ENCODE results near the gene QPRT.
"Not testable (repeated sequence)": the region's sequence is repeated elsewhere in the genome, so short reads cannot be mapped to it uniquely, and the experiment has no call there.

The QPRT gene

DNA sequence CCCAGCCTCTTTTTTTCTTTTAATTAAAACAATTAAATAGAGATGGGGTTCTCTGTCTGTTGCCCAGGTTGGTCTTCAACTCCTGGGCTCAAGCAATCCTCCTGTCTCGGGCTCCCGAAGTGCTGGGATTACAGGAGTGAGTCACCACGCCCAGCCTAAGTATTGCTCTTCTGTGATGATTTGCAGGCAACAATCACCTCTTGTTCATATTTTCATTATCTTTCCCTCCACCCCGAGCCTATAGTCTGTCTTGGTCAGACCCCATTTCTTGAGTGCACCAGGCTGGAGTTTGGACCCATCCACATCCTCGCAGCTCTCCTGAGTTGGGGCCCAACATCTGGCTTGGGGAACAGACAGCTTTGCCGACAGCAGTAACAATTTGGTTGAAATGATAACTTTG lies 20.3 kb upstream of the QPRT start:
- no peak for DNase-seq

DNA sequence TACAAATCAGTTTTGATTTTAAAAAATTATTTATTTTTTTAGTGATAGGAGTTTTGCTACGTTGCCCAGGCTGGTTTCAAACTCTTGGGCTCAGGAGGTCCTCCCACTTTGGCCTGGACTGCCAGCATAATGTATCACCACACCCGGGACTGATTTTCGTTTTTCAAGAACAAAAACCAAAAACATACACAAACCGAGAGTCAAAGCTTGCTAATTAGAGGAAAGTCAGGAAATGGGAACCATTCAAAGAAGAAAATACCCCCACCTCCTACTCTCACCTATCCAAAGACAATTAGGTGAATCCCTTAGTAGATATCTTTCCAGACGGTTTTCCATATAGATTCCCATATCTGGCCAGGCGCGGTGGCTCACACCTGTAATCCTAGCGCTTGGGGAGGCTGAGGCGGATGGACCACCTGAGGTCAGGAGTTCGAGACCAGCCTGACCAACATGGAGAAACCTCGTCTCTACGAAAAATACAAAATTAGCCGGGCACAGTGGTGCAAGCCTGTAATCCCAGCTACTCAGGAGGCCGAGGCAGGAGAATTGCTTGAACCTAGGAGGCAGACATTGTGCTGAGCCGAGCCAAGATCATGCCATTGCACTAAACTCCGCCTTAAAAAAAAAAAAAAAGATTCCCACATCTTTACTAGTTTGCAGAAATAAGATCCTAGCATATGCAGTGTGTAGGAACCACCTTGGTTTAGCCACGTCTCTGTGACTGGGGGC lies 16.8 kb upstream of the QPRT start:
- no peak for DNase-seq

DNA sequence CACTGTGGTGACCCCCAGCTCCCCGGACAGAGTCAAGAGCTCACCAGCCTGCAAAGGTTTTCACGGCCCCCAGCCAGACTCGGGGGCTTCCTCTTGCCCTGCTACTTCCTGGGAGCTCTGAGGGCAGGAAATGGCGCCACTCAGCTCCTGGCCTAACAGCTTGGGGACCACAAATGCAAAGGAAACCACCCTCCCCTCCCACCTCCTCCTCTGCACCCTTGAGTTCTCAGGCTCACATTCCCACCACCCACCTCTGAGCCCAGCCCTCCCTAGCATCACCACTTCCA lies 16.3 kb upstream of the QPRT start:
- no peak for DNase-seq

DNA sequence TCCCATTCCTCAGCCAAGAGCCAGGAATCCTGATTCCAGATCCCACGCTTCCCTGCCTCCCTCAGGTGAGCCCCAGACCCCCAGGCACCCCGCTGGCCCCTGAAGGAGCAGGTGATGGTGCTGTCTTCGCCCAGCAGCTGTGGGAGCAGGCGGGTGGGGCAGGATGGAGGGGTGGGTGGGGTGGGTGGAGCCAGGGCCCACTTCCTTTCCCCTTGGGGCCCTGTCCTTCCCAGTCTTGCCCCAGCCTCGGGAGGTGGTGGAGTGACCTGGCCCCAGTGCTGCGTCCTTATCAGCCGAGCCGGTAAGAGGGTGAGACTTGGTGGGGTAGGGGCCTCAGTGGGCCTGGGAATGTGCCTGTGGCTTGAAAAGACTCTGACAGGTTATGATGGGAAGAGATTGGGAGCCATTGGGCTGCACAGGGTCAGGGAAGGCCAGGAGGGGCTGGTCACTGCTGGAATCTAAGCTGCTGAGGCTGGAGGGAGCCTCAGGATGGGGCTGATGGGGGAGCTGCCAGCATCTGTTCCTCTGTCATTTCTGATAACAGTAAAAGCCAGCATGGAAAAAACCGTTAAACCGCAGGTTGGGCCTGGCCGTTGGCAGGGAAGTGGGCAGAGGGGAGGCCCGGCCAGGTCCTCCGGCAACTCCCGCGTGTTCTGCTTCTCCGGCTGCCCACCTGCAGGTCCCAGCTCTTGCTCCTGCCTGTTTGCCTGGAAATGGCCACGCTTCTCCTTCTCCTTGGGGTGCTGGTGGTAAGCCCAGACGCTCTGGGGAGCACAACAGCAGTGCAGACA lies 15.8 kb upstream of the QPRT start, which contains the start of gene SPN:
Gene SPN (plus strand): TSS at position 232 of the 791 bp plus-strand sequence. CDS start 482 bp downstream, at position 714.
- no peak for DNase-seq

DNA sequence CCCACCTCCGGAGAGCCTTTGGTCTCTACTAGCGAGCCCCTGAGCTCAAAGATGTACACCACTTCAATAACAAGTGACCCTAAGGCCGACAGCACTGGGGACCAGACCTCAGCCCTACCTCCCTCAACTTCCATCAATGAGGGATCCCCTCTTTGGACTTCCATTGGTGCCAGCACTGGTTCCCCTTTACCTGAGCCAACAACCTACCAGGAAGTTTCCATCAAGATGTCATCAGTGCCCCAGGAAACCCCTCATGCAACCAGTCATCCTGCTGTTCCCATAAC lies 15.2 kb upstream of the QPRT start:
- DNase-seq: no peak

DNA sequence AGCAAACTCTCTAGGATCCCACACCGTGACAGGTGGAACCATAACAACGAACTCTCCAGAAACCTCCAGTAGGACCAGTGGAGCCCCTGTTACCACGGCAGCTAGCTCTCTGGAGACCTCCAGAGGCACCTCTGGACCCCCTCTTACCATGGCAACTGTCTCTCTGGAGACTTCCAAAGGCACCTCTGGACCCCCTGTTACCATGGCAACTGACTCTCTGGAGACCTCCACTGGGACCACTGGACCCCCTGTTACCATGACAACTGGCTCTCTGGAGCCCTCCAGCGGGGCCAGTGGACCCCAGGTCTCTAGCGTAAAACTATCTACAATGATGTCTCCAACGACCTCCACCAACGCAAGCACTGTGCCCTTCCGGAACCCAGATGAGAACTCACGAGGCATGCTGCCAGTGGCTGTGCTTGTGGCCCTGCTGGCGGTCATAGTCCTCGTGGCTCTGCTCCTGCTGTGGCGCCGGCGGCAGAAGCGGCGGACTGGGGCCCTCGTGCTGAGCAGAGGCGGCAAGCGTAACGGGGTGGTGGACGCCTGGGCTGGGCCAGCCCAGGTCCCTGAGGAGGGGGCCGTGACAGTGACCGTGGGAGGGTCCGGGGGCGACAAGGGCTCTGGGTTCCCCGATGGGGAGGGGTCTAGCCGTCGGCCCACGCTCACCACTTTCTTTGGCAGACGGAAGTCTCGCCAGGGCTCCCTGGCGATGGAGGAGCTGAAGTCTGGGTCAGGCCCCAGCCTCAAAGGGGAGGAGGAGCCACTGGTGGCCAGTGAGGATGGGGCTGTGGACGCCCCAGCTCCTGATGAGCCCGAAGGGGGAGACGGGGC lies 14.7 kb upstream of the QPRT start:
- no peak for DNase-seq

DNA sequence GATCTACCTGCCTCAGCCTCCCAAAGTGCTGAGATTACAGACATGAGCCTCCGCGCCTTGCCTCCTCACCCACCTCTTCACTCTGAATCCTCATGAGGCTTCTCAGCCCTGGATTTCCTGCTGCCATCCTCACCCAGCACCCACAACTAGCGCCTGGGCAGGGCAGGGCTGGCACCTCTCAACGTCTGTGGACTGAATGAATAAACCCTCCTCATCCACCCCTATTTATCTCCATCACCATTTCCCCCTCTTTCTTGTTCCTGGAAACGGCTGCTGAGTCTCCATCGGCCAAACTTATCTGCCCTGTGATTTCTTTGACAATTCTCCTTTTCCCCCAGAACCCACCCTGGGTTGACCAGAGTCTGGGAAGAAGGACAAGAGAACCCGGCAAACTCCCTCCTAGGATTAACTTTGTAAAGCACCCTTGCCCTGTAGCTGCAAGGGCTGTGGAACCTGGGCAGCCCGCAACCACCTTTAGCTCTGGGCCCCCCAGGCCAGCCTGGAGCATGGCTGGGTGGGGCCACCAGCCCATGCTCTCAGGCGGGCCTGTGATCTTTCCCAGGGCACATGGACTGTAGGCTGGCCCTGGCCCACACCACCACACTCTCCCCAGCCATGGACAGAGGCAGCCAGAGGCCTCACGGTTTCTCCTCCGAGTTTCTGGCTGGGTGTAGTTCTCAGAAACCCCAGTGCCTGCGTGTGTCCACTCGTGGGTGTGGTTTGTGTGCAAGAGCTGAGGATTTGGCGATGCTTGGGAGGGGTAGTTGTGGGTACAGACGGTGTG lies 13.5 kb upstream of the QPRT start:
- no peak for DNase-seq

DNA sequence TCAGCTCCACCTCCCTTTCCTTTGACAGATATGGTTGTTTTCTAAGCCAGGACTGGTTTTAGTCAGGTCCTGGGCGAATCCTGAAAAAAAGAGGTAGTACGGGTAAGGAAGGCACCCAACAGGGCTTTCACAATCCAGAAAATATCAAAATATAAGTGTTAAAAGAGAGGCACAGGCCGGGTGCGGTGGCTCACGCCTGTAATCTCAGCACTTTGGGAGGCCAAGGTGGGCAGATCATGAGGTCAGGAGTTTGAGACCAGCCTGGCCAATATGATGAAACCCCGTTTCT lies 11.7 kb upstream of the QPRT start:
- not testable (repeated sequence) for DNase-seq

DNA sequence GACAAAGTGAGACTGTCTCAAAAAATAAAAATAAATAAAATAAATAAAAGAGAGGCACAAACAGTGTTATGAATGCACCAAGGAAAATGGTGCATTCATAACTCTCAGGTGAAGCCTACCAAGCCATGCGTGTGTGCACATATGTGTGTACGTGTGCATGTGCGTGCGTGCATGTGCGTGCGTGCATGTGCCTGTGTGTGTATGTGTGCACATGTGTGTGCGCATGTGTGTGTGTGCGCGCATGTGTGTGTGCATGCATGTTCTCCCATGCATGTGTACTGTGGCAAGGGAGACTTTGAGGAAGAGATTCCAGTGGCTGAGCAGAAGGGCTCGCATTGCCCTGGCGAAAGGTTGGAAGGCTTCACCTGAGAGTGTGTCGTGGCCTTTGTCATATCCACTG lies 11.2 kb upstream of the QPRT start:
- DNase-seq: no peak

DNA sequence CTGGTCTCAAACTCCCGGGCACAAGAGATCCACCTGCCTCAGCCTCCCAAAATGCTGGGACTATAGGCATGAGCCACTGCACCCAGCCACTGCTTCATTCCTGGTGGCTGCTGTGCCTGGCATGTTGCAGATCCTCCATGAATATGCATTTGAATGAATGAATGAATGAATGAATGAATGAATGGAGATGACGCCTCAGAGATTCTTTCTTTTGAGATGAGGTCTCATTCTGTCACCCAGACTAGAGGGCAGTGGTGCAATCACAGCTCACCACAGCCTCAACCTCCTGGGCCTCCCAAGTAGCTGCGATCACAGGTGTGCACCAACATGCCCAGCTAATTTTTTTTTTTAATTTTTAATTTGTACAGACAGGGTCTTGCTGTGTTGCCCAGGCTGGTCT lies 10.7 kb upstream of the QPRT start:
- DNase-seq: no peak

DNA sequence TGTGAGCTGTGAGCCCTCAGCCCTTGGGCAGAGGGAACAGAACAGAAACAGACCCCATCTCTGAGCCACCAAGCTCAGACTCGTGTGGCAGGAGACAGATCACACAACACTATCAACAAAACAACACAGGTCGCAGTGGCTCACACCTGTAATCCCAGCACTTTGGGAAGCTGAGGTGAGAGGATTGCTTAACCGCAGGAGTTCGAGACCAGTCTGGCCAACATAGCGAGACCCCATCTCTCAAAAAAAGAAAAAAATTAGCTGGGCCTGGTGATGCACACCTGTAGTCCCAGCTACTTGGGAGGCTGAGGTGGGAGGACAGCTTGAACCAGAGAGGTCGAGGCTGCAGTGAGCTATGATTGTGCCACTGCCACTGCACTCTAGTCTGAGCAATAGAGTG lies 5.5 kb upstream of the QPRT start:
- DNase-seq: no peak

DNA sequence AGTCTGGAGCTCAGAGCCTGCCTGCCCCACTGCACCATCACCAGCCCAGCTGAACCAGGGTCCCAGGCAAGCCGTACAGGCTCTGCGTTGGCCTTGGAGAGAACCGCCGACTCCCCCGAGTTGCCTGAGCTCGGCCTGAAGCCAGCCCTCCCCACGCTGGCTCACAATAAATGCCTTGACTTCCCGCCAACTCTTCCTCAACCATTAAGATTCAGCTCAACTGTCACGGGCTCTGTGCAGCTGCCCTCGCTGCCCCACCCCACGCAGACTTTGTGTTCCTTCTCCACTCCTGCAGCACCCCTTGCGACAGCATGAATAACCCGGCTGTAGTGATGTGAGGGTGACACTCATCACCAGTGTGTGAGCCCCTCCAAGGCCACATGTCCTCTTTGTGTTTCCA lies 4.8 kb upstream of the QPRT start:
- peak; percentile 52 for DNase-seq

DNA sequence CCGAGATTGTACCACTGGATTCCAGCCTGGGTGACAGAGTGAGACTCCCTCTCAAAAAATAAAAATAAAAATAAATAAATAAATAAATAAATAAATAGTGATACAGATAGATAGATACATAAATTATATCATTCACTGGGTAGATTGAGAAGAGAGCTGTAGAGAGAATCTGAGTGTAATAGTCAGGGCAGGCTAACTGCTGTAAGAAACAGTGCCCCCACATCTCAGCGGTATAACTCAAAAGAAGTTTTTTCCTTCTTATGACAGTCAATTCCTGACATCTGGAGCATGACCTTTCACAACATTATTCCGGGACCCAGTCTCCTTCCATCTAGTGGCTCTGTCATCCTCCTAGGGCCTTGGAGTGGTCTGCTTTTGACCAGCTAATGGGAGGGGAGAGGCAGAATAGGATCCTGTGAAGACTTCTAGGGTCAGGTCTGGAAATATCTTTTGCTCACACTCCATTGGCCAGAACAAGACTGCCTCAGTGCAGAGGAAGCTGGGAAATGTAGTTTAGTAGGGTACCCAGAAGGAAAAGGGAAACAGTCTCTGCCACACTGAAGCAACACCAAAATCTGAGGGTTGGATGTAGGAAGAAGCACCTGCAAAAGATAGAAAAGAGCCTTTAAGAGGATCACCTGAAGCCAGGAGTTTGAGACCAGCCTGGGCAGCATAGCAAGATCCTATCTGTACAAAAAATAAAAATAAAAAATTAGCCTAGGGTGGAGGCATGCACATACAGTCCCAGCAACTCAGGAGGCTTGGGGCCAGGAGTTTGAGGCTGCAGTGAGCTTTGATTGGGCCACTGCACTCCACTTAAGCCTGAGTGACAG lies 3.0 kb upstream of the QPRT start:
- no peak for DNase-seq

DNA sequence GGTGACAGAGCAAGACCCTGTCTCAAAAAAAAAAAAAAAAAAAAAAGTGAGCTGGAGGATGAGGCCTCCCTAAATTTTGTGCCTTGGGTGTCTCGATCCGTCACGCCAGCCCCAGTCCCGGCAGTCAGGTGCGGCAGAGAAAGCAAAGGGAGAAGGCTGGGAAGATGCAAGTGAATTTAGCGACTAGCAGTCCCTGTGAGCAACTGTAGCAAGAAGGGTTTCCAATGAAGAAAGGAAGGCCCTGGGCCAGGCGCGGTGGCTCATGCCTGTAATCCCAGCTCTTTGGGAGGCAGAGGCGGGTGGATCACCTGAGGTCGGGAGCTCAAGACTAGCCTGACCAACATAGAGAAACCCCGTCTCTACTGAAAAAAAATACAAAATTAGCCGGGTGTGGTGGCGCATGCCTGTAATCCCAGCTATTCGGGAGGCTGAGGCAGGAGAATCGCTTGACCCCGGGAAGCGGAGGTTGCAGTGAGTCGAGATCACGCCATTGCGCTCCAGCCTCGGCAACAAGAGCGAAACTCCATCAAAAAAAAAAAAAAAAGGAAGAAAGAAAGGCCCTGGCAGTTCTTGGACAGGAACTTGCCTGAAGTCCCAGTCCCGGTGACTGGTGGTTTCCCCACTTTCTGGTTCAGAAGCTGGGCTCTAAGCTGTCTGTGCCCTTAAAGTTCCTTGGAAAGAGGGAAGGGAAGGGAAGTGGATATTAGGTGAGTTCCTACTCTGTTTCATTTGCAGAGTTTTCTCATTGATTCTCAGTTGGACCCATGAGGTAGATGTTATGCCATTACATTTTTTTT lies 1.8 kb upstream of the QPRT start:
- no peak for DNase-seq

DNA sequence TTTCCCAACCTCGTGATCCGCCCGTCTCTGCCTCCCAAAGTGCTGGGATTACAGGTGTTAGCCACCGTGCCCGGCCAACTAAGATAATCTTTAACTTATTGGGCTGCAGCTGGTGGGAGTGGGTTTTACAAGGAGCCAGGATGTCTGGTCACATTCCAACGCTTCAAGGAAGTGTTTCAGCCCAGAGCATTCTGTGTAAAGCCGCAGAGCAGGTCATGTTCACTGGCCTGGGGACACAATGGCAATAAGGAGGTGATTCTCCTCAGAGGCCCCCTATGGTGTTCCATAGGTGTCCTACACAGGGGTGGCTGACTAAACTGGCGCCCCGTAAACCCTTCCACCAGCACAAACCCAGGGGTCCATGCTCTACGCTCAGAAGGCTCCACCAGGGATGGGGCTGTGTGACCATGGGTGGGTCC lies 1.2 kb downstream of the QPRT start:
- peak; percentile 50 for DNase-seq

DNA sequence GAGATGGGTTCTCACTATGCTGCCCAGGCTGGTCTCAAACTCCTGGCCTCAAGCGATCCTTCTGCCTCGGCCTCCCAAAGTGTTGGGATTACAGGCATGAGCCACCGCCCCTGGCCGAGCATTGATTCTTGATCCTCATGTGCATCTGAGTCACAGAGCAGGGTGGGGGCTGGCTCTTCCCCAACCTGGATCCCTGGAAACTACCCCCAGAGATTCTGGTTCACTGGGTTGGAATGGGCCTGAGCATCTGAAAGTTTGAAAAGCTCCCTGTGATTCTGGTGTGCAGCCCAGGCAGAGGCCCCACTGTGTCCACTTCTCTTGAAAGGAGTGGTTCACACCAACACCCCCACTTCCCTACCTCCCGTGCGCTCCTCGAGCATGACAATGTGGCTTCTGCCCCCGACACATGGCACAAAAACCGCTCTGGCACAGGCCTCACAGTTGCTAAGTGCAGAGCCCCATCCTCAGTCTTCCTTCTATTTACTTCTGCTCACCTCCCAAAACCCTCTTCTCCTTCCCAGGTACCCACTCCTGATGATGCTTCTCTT lies 4.6 kb downstream of the QPRT start:
- no peak for DNase-seq

DNA sequence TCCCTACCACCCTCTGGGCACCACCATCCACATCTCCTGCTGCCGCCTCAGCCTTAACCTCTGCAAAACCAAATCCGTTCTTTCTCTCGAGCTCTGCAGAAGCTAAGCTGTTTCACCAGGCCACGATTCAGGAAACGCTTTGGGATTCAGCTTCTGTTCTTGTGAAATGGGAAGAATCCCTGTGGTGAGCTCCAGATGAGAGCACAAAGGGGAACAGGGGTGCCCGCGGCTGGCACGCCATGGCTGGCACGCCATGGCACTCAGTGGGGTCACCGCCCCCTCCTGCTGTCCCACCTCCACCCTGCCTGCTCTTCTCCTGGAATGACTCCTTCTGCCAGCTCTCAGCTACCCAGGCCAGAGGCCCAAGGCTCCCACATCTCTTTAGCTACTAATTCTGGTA lies 5.7 kb downstream of the QPRT start:
- no peak for DNase-seq

DNA sequence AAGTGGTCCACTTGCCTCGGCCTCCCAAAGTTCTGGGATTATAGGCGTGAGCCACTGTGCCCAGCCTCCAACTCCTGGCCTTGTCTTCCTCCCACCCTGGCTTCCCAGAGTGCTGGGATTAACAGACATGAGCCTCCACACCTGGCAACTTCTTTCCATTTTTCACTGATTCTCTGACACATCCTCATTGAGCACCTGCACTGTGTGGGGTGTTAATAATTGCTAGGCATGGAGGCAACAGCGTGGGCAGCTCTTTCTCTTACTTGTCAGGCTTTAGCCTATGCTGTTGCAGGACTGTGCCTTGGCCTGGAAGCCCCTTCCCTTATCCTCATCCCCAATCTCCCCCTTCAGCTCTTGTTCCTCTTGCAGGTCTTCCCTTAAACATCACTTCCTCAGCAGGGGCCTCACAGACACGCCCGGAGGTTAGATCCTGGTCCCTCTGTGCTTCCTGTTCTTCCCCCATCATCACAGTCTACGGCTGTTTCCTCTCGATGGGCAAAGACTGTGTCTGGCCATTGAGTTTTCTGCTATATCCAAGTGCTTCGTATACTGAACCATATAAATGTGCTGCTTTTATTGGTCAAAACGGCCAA lies 7.9 kb downstream of the QPRT start:
- DNase-seq: no peak

DNA sequence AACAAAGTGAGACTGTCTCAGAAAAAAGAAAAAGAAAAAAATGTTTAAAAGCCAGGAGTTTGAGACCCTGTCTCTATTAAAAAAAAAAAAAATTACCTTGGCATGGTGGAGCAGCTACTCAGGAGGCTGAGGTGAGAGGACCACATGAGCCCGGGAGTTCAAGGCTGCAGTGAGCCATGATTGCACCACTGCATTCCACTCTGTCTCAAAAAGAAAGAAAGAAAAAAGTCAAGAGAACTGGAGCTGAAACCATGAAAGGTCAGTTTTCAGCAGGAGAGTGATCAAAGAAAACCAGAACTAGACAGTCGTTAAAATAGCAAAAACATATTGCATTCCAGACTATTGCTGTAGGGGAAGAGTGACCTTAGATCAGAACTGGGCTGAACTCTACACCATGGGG lies 8.8 kb downstream of the QPRT start:
- DNase-seq: no peak

DNA sequence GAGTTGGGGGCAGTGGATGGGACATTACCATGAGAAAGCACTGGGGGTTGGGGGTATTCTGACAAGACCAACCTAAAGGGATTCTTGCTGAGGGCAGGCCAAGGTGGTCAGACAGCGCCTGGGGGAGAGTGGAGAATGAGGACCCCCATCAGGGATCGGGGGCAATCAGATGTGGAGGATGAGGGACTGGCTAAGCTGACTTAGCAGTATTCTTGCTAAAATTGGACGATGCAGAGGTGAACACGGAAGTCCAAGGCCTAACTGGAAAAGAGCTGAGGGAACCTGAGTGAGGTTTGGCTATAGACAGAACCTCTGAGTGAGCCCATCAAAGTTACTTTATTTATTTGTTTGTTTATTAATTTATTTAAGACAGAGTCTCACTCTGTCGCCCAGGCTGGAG lies 9.2 kb downstream of the QPRT start:
- DNase-seq: no peak
